Measurements from ENCODE around the gene CDC42.

Gene CDC42

DNA sequence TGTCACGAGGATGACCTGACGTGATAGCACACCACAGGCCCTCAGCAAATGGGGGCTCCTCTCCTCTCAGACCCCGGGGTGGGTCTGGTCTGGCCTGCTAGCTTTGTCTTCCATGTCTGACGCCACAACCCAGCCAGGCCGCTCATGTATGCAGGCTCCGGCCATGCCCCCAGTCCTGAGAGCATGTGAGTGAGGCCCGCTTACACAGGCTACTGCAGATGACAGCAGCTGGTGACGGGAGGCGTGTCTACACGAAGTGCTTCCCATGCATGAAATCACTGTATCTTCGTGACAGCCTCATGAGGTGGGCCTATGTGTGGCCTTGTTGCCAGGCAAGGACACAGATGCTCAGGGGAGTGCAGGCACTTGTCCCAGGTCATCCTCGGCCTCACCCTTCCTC is 74.0 kb downstream of the CDC42 start:
- Histone ChIP-seq H3K4me2 (ENCODE audit: low read length) (no peak overlapping the region), H3K36me3 (ENCODE audit: insufficient read depth, low read length) (no peaks in the 10 kb centered on the region), H3K9me3 (replicated peaks; ENCODE audit: low read length) (no peaks in the 10 kb centered on the region), H3K27me3 (ENCODE audit: control insufficient read depth, insufficient read depth, low read length) (no peaks in the 10 kb centered on the region), H3K9ac (ENCODE audit: low read depth, low read length) (no peak overlapping the region), H3K4me3 (ENCODE audit: low read length) (no peak overlapping the region), H3K4me1 (ENCODE audit: control insufficient read depth, insufficient read depth, low read length) (peaks cover 2% of the 10 kb centered on the region)

DNA sequence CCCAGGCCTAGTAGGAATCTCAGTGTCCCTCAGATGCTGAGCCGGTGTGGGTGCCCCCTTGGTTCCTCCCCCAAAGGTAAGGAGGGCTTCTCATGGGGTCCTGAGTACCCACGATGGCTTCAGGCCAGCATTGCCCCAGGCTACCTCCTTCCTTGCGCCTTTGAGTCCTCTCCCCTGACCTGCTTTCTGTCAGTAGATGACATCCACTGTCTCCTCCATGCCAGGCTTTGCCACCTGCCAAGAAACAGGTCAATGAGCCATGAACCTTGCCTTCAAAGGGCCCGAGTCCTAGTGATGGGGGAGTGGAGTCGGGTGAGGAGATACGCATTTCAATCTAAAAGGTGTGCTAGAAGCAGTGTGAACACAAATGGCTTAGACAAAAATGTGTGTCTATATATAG is 74.7 kb downstream of the CDC42 start:
- no peaks in the 10 kb centered on the region for H3K36me3 ChIP-seq (ENCODE audit: insufficient read depth, low read length)
- no peak overlapping the region for H3K4me2 ChIP-seq (ENCODE audit: low read length)
- H3K9ac ChIP-seq (ENCODE audit: low read depth, low read length) = no peak overlapping the region
- peaks cover 7% of the 10 kb centered on the region for H3K4me1 ChIP-seq (ENCODE audit: control insufficient read depth, insufficient read depth, low read length)
- H3K4me3 ChIP-seq (ENCODE audit: low read length) = no peak overlapping the region
- H3K9me3 ChIP-seq (replicated peaks; ENCODE audit: low read length) = no peaks in the 10 kb centered on the region
- H3K27me3 ChIP-seq (ENCODE audit: control insufficient read depth, insufficient read depth, low read length) = no peaks in the 10 kb centered on the region

DNA sequence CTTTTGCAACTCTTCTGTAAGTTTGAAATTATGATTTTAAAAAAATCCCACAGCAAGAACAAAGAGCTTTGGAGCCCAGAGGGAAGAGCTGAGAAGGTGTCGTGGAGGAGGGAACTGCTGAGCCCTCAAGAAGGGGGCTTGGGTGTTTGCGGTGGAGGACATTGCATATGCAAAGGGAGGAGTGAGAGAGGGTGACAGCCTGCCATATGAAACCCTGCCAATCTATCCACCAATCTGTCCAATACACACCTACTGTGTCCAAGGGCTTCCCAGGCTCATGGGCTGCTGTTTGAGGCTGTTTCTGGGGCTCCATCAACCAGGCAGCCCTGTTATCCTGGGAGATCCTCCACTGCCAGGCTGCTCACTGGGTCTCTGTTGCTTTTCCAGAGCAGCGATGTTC is 75.2 kb downstream of the CDC42 start:
- peaks cover 10% of the 10 kb centered on the region for H3K4me1 ChIP-seq (ENCODE audit: control insufficient read depth, insufficient read depth, low read length)
- no peak overlapping the region for H3K4me2 ChIP-seq (ENCODE audit: low read length)
- H3K9ac ChIP-seq (ENCODE audit: low read depth, low read length) = no peak overlapping the region
- H3K4me3 ChIP-seq (ENCODE audit: low read length) = no peak overlapping the region
- H3K9me3 ChIP-seq (replicated peaks; ENCODE audit: low read length) = no peaks in the 10 kb centered on the region
- no peaks in the 10 kb centered on the region for H3K36me3 ChIP-seq (ENCODE audit: insufficient read depth, low read length)
- no peaks in the 10 kb centered on the region for H3K27me3 ChIP-seq (ENCODE audit: control insufficient read depth, insufficient read depth, low read length)

DNA sequence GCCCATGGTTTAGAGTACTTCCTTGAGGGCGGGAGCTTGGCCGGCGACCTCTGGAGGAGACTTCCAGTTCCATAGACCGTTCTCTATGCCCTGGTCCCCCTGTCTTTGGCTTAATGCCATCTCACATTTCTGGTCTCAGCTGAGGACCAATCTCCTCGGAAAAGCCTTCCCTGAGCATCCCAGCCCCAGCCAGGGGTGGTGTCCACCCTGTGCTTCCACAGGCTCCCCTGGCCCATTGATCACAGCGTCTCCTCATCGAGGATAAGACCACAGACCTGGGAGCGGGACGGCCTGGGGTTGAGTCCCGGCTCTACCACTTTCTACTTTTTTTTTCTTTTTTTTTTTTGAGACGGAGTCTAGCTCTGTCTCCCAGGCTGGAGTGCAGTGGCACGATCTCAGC is 75.9 kb downstream of the CDC42 start:
- Histone ChIP-seq H3K4me1 (ENCODE audit: control insufficient read depth, insufficient read depth, low read length) (peaks cover 13% of the 10 kb centered on the region), H3K4me3 (ENCODE audit: low read length) (no peak overlapping the region), H3K27me3 (ENCODE audit: control insufficient read depth, insufficient read depth, low read length) (no peaks in the 10 kb centered on the region), H3K9me3 (replicated peaks; ENCODE audit: low read length) (no peaks in the 10 kb centered on the region), H3K36me3 (ENCODE audit: insufficient read depth, low read length) (no peaks in the 10 kb centered on the region), H3K4me2 (ENCODE audit: low read length) (no peak overlapping the region), H3K9ac (ENCODE audit: low read depth, low read length) (no peak overlapping the region)

DNA sequence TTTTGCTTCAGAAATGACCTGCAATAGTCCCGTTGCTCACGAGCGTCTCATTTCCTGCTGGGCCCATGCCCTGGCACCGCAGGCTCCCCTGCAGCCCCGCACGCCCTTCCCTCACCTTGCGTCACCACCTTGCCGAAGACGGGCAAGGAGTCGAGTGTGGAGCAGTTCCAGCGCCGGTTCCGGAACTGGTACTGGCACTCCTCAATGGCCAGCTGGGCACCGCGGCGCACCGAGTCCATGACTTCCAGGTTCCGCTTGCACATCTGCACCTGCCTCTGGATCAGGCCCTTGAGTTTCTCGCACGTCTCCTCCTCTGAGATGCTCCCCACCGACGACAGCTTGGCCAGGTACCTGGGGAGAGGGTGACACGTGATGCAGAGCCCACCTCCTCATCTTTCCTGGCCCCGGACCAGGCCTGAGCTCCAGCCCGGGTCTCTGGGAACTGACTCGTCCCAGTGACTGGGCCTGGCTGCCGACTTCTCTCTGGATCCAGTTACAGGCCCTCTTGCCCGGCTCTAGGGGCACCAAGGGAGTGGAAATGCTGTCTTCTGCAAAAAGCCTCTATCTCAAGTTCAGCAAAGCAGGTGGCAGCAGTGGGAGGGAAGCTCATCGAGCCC is 77.1 kb downstream of the CDC42 start:
- Histone ChIP-seq H3K9ac (ENCODE audit: low read depth, low read length) (no peak overlapping the region), H3K9me3 (replicated peaks; ENCODE audit: low read length) (no peaks in the 10 kb centered on the region), H3K4me3 (ENCODE audit: low read length) (no peak overlapping the region)

DNA sequence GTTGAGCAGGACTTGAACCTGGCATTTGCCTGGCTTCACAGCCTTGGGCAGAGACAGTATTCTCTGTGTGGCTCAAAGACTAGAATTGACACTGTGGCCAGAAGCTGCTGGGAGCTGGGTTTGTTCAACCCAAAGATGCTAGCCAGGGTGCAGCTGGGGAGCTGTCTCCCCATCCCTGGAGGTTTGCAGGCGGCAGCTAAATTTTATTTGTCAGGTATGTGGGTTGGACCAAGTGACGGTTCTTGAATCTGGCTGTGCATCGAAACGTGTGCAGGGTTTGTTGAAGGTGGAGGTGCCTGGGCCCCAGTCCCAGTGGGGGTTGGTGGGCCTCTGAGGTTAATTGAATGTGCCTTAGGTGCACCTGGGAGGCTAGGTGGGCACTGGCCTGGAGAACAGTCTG is 78.6 kb downstream of the CDC42 start:
- Histone ChIP-seq H3K4me2 (ENCODE audit: low read length) (no peak overlapping the region), H3K36me3 (ENCODE audit: insufficient read depth, low read length) (no peaks in the 10 kb centered on the region), H3K9ac (ENCODE audit: low read depth, low read length) (no peak overlapping the region), H3K4me1 (ENCODE audit: control insufficient read depth, insufficient read depth, low read length) (peaks cover 16% of the 10 kb centered on the region), H3K9me3 (replicated peaks; ENCODE audit: low read length) (no peaks in the 10 kb centered on the region), H3K27me3 (ENCODE audit: control insufficient read depth, insufficient read depth, low read length) (peaks cover 10% of the 10 kb centered on the region), H3K4me3 (ENCODE audit: low read length) (no peak overlapping the region)

More for the DNA sequence above, 77.1 kb downstream of the CDC42 start:
- Histone ChIP-seq H3K4me2 (ENCODE audit: low read length) (no peak overlapping the region), H3K36me3 (ENCODE audit: insufficient read depth, low read length) (no peaks in the 10 kb centered on the region), H3K4me1 (ENCODE audit: control insufficient read depth, insufficient read depth, low read length) (peaks cover 16% of the 10 kb centered on the region), H3K27me3 (ENCODE audit: control insufficient read depth, insufficient read depth, low read length) (peaks cover 6% of the 10 kb centered on the region)

DNA sequence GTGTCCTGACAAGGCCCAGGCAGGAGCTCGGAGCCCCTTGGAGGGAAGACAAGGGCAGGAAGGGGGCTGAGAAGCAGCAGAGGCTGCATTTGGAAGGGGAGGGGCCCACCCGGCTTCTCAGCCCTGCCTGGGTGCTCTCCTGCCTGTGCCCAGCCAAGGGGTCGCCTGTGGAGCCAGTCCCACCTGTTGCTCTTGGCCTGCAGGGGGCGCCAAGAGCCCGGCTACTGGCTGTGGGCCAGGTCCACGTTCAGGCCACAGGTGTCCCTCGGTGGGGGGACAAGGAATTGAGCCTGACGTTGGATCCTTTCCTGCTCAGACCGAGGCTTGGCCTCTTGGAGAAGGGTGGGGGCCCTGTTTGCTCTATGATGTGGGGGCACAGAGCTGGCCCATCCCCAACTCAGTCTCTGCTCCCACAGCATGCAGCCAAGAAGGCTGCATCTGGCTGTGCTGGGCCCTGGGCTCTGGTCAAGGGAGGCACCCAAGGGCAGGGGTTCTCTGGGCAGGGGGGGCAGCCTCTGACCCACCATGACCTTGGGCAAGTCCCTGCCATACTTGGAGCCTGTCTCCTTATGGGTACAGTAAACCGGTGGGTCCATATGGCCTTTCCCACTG is 79.5 kb downstream of the CDC42 start:
- no peak overlapping the region for H3K4me3 ChIP-seq (ENCODE audit: low read length)
- H3K27me3 ChIP-seq (ENCODE audit: control insufficient read depth, insufficient read depth, low read length) = peaks cover 10% of the 10 kb centered on the region
- H3K36me3 ChIP-seq (ENCODE audit: insufficient read depth, low read length) = no peaks in the 10 kb centered on the region
- no peaks in the 10 kb centered on the region for H3K9me3 ChIP-seq (replicated peaks; ENCODE audit: low read length)
- peak overlapping the region; percentile 51 for H3K4me2 ChIP-seq (ENCODE audit: low read length)
- no peak overlapping the region for H3K9ac ChIP-seq (ENCODE audit: low read depth, low read length)
- peaks cover 16% of the 10 kb centered on the region for H3K4me1 ChIP-seq (ENCODE audit: control insufficient read depth, insufficient read depth, low read length)

DNA sequence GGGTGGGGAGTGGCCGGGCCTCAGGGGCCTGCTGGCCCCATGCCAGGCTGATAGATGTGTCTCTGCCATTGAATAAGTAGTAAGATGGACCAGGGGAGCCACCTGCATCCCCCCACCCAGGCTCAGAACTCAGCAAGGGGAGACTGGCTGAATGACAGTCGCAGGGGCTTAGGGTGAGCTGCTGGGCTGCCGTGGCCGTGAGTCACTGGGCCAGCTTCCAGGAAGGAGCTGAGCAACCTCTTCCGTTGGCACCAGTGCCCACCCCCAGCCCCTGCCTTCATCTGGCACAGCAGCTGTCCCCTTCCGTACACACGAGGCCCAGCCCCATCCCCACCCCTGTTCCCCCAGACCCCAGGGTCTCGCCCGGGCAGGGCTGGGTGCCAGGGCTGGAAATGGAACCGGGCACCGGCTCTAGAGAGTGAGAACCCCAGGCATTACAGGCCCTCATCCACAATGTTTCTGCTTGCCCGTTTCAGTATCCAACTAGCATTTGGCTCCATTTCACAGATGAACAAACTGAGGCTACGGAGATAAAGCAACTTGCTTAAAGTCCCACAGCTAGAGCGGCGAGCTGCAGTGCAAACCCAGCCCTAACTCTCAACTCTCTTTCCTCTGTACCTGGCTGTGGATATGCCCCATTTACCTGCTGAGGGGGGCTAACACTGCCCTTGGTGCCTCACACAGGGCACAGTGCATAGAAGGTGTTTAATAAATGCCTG is 80.2 kb downstream of the CDC42 start:
- Histone ChIP-seq H3K9ac (ENCODE audit: low read depth, low read length) (no peak overlapping the region), H3K4me3 (ENCODE audit: low read length) (no peak overlapping the region), H3K9me3 (replicated peaks; ENCODE audit: low read length) (no peaks in the 10 kb centered on the region), H3K4me1 (ENCODE audit: control insufficient read depth, insufficient read depth, low read length) (peaks cover 16% of the 10 kb centered on the region), H3K36me3 (ENCODE audit: insufficient read depth, low read length) (no peaks in the 10 kb centered on the region), H3K27me3 (ENCODE audit: control insufficient read depth, insufficient read depth, low read length) (peaks cover 10% of the 10 kb centered on the region), H3K4me2 (ENCODE audit: low read length) (peak overlapping the region; percentile 51)

DNA sequence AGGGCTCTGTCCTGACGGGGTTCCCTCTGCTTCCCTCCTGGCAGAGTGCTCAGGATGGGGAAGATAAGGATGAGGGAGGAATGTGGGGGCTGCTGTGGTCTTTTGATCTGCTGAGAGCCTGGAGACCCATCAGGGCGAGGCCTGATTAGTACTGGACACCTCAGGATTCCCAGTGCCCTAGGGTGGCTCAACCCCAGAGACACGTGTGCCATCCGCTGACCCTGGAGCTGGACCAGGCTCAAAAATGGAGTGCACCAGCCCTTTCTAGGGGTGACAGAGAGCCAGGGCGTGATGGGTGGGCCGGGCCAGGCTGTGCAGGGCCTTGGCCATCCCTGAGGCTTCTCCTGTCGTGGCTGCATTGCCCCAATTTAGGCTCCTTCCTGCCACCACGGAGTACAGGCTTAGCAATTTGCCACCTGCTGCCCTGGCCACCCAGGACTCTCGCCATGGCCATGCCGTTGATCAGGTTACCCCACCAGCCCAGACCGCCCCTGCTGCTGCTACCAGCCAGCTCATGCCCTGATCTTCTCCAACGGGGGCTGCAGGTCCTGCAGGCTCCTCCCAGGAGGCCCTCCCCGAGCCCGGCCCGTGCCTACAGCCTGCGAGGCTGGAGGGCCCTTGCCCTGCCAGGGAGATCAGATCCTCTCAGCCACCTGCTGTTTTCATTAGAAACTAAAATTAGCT is 80.9 kb downstream of the CDC42 start:
- Histone ChIP-seq H3K4me2 (ENCODE audit: low read length) (no peak overlapping the region), H3K36me3 (ENCODE audit: insufficient read depth, low read length) (no peaks in the 10 kb centered on the region), H3K4me3 (ENCODE audit: low read length) (no peak overlapping the region), H3K9me3 (replicated peaks; ENCODE audit: low read length) (no peaks in the 10 kb centered on the region), H3K4me1 (ENCODE audit: control insufficient read depth, insufficient read depth, low read length) (peaks cover 16% of the 10 kb centered on the region), H3K27me3 (ENCODE audit: control insufficient read depth, insufficient read depth, low read length) (peaks cover 10% of the 10 kb centered on the region), H3K9ac (ENCODE audit: low read depth, low read length) (no peak overlapping the region)

DNA sequence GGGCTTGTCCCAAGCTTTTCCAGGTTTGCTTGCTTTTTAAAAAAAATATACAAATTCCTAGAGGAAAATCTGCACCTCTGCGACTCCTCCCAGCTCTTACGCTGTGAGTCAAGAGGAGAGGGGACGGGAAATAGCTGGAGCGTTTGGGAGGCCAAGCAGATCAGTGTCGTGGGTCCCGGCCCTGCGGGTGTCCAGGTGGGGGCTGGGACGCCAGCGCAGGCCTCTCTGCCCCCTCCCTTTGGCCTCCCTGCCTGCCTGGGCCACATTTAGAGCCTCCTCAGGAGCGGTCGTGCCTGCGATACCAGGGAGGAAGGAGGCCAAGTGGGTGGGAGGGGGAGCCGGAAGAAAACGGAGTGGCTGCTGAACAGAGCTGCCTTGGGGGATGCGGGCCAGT is 81.4 kb downstream of the CDC42 start:
- peaks cover 16% of the 10 kb centered on the region for H3K4me1 ChIP-seq (ENCODE audit: control insufficient read depth, insufficient read depth, low read length)
- H3K36me3 ChIP-seq (ENCODE audit: insufficient read depth, low read length) = no peaks in the 10 kb centered on the region
- no peak overlapping the region for H3K9ac ChIP-seq (ENCODE audit: low read depth, low read length)
- peaks cover 15% of the 10 kb centered on the region for H3K27me3 ChIP-seq (ENCODE audit: control insufficient read depth, insufficient read depth, low read length)
- H3K9me3 ChIP-seq (replicated peaks; ENCODE audit: low read length) = no peaks in the 10 kb centered on the region
- no peak overlapping the region for H3K4me3 ChIP-seq (ENCODE audit: low read length)
- H3K4me2 ChIP-seq (ENCODE audit: low read length) = no peak overlapping the region

DNA sequence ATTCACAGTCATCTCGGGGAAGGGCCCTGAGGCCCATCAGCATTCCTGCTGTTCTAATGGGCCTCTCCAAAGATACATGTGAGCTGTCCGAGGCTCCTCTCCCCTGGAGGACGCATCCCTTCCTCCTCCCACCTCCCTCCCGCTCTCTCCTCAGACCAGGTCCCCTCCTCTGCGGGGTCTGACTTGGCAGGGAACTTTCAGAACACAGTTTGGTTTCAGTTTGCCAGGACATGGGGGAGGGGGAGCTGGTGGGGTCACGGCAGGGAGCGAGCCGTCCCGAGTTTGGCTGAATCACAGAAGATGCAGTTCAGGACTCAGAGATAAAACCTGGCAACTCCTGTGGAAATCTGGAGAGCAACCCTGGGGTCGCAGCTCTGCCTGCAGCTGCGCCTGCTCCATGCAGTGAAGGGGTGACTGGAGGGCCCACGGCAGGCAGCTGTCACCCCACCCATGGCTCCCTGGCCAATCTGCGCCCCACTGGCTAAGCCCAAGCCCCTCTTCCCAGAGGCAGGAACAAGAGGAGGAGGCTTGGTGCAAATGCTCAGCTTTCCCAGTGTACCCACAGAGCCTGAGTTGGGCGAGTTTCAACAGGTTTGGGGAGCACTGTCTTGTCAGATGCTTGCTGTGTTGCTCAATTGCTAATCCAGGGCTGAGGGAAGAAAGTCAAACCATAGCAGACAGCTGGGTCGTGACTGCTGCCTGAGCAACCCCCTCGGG is 84.7 kb downstream of the CDC42 start:
- H3K4me1 ChIP-seq (ENCODE audit: control insufficient read depth, insufficient read depth, low read length) = peaks cover 17% of the 10 kb centered on the region
- no peak overlapping the region for H3K9ac ChIP-seq (ENCODE audit: low read depth, low read length)
- peaks cover 44% of the 10 kb centered on the region for H3K27me3 ChIP-seq (ENCODE audit: control insufficient read depth, insufficient read depth, low read length)
- no peak overlapping the region for H3K4me2 ChIP-seq (ENCODE audit: low read length)
- H3K4me3 ChIP-seq (ENCODE audit: low read length) = no peak overlapping the region
- no peaks in the 10 kb centered on the region for H3K36me3 ChIP-seq (ENCODE audit: insufficient read depth, low read length)
- H3K9me3 ChIP-seq (replicated peaks; ENCODE audit: low read length) = no peaks in the 10 kb centered on the region
